ENCODE results near the gene CCDC15.

The CCDC15 gene

GRCh38 chr11:124945826-124946225 lies 8.2 kb upstream of the CCDC15 start:
- no peak overlapping the region for H3K4me3 ChIP-seq (ENCODE audit: low read depth, low read length)
- no peak overlapping the region for H3K27ac ChIP-seq
- H3K36me3 ChIP-seq (ENCODE audit: control insufficient read depth, insufficient read depth, low read length), result no peaks in the 10 kb centered on the region
- H3K9me3 ChIP-seq (ENCODE audit: control insufficient read depth, low read length), result no peaks in the 10 kb centered on the region
- no peaks in the 10 kb centered on the region for H3K27me3 ChIP-seq (ENCODE audit: control insufficient read depth, insufficient read depth, low read length)
- no peak overlapping the region for H2AFZ ChIP-seq
- H3K4me2 ChIP-seq (ENCODE audit: low read length), result no peak overlapping the region
- TF ChIP-seq, protein P1, sequence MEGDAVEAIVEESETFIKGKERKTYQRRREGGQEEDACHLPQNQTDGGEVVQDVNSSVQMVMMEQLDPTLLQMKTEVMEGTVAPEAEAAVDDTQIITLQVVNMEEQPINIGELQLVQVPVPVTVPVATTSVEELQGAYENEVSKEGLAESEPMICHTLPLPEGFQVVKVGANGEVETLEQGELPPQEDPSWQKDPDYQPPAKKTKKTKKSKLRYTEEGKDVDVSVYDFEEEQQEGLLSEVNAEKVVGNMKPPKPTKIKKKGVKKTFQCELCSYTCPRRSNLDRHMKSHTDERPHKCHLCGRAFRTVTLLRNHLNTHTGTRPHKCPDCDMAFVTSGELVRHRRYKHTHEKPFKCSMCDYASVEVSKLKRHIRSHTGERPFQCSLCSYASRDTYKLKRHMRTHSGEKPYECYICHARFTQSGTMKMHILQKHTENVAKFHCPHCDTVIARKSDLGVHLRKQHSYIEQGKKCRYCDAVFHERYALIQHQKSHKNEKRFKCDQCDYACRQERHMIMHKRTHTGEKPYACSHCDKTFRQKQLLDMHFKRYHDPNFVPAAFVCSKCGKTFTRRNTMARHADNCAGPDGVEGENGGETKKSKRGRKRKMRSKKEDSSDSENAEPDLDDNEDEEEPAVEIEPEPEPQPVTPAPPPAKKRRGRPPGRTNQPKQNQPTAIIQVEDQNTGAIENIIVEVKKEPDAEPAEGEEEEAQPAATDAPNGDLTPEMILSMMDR (IDR thresholded peaks at IDR 0.05), result no peak
- no peak overlapping the region for H3K9ac ChIP-seq
- H3K79me2 ChIP-seq, result no peaks in the 10 kb centered on the region
- H3K4me1 ChIP-seq, result no peaks in the 10 kb centered on the region

DNA sequence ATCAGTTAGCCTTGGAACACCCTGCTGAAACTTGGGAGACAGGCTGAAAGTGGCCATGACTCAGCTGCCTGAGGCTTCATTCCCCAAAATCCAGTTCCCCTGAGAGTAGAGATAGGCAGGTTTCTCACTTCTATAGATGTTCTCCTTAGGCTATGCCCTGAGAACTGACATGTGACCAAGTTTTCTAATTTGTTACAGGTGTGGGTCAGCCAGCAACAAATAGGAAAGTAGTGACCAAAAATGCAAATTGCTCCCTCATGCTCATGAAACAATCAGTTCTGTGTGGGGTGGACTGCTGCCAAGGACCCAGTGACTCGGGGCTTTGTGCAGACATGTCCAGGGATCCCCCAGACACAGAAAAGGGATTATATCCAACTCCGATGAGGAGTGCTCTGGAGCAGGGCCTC lies 7.3 kb upstream of the CCDC15 start:
- no peaks in the 10 kb centered on the region for H3K4me1 ChIP-seq
- H3K4me3 ChIP-seq (ENCODE audit: low read depth, low read length), result no peak overlapping the region
- H3K36me3 ChIP-seq (ENCODE audit: control insufficient read depth, insufficient read depth, low read length), result no peaks in the 10 kb centered on the region
- H3K9ac ChIP-seq, result no peak overlapping the region
- H3K9me3 ChIP-seq (ENCODE audit: control insufficient read depth, low read length), result no peaks in the 10 kb centered on the region
- H3K4me2 ChIP-seq (ENCODE audit: low read length), result no peak overlapping the region
- TF ChIP-seq, protein P1 (IDR thresholded peaks at IDR 0.05), result no peak
- no peak overlapping the region for H2AFZ ChIP-seq
- no peaks in the 10 kb centered on the region for H3K27me3 ChIP-seq (ENCODE audit: control insufficient read depth, insufficient read depth, low read length)
- no peak overlapping the region for H3K27ac ChIP-seq
- H3K79me2 ChIP-seq, result no peaks in the 10 kb centered on the region

DNA sequence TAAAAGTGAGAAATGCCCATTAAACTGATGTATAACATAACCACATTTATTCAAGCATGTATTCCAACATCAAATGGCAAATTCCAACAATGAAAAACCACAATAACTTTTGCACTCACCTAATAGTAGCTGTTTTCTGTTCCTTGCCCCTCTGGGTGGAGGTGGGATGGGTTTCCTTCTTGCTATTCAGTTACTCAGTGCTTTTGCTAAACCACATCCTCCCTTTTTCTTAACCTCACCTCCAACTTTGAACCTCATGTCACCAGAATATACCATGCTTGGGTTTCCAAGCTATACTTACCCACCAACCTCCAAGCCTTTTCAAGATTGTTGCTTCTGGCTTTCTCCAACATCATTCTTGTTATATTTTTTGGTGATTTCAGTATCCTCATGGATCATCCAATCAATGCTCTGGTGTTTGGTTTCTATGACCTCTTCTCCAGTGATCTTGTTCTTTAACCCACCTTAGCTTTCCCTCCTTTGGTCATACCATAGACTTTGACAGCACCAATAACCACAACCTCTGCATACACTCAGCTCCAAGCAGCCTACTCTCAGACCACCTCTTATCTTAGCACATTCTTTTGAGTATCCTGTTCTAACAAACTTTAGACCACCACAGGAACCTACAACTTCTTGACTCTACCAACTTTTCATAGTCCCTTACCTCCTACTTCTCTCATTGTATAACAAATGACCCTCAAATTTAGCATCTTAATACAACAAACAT lies 3.2 kb upstream of the CCDC15 start:
- Histone ChIP-seq H3K27ac (no peak overlapping the region), H3K4me1 (no peaks in the 10 kb centered on the region), H3K27me3 (ENCODE audit: control insufficient read depth, insufficient read depth, low read length) (no peaks in the 10 kb centered on the region), H3K79me2 (no peaks in the 10 kb centered on the region), H3K9me3 (ENCODE audit: control insufficient read depth, low read length) (no peaks in the 10 kb centered on the region), H3K36me3 (ENCODE audit: control insufficient read depth, insufficient read depth, low read length) (no peaks in the 10 kb centered on the region), H3K4me2 (ENCODE audit: low read length) (no peak overlapping the region), H3K9ac (no peak overlapping the region), H3K4me3 (ENCODE audit: low read depth, low read length) (no peak overlapping the region), H2AFZ (no peak overlapping the region)
- TF ChIP-seq, protein P1 (IDR thresholded peaks at IDR 0.05), result no peak

GRCh38 chr11:124951341-124951740 lies 2.7 kb upstream of the CCDC15 start:
- no peaks in the 10 kb centered on the region for H3K36me3 ChIP-seq (ENCODE audit: control insufficient read depth, insufficient read depth, low read length)
- H3K27ac ChIP-seq, result no peak overlapping the region
- H3K4me3 ChIP-seq (ENCODE audit: low read depth, low read length), result no peak overlapping the region
- H3K9me3 ChIP-seq (ENCODE audit: control insufficient read depth, low read length), result no peaks in the 10 kb centered on the region
- no peaks in the 10 kb centered on the region for H3K4me1 ChIP-seq
- H3K27me3 ChIP-seq (ENCODE audit: control insufficient read depth, insufficient read depth, low read length), result no peaks in the 10 kb centered on the region
- H3K4me2 ChIP-seq (ENCODE audit: low read length), result no peak overlapping the region
- H2AFZ ChIP-seq, result no peak overlapping the region
- no peak overlapping the region for H3K9ac ChIP-seq
- no peaks in the 10 kb centered on the region for H3K79me2 ChIP-seq
- TF ChIP-seq, protein P1 (IDR thresholded peaks at IDR 0.05), result no peak

GRCh38 chr11:124954590-124954955 lies 571 bp downstream of the CCDC15 start:
- TF ChIP-seq, protein P1 (IDR thresholded peaks at IDR 0.05), result no peak
- H3K79me2 ChIP-seq, result no peaks in the 10 kb centered on the region

More at GRCh38 chr11:124954590-124954955, 571 bp downstream of the CCDC15 start:
- Histone ChIP-seq H3K4me3 (ENCODE audit: low read depth, low read length) (peak overlapping the region; percentile 73), H3K36me3 (ENCODE audit: control insufficient read depth, insufficient read depth, low read length) (no peaks in the 10 kb centered on the region), H2AFZ (peak overlapping the region; percentile 93), H3K9me3 (ENCODE audit: control insufficient read depth, low read length) (no peaks in the 10 kb centered on the region), H3K9ac (no peak overlapping the region), H3K27me3 (ENCODE audit: control insufficient read depth, insufficient read depth, low read length) (no peaks in the 10 kb centered on the region), H3K4me1 (no peaks in the 10 kb centered on the region), H3K4me2 (ENCODE audit: low read length) (peak overlapping the region; percentile 86), H3K27ac (peak overlapping the region; percentile 80)
